Stomach (tissue), 9 donors: Measurements from ENCODE around the gene CYTH2. TPM values are rescaled to one million over a fixed set of nuclear protein-coding genes. Genes with fewer than 3 reads are reported as not detected.

Experiments used
- DNase-seq, 2 donors: peaks; one replicate each; pipeline versions ENCODE4 v3.0.0 to v3.0.0-alpha.2; 2013 to 2019
- H3K27ac ChIP-seq, 5 donors: fragments of 200-600 bp in 4 of 5; sonication (generic) in 4 of 5; one replicate each; pipeline ENCODE4 v1.5.1; 2013 to 2019; ENCODE audit warnings: mild to moderate bottlenecking in 1 of 5, moderate library complexity in 1 of 5
- H3K27me3 ChIP-seq, 3 donors: fragments of 200-600 bp; sonication (generic); one replicate each; pipeline ENCODE4 v1.5.1; 2017 to 2019; ENCODE audit warnings: mixed run types in 1 of 3
- H3K36me3 ChIP-seq, 4 donors: fragments of 200-600 bp; sonication (generic); 1 replicate in 3 of 4; 2 replicates in 1 of 4; pipeline ENCODE4 v1.5.1; 2016 to 2019
- H3K4me1 ChIP-seq, 4 donors: fragments of 200-600 bp; sonication (generic); one replicate each; pipeline ENCODE4 v1.5.1; 2016 to 2019
- H3K4me3 ChIP-seq, 4 donors: fragments of 200-600 bp; sonication (generic) in 3 of 4; one replicate each; pipeline ENCODE4 v1.5.1; 2016 to 2019; ENCODE audit warnings: mild to moderate bottlenecking in 1 of 4
- H3K9me3 ChIP-seq, 4 donors: fragments of 200-600 bp; sonication (generic); one replicate each; pipeline ENCODE4 v1.5.1; 2016 to 2019
- EP300 ChIP-seq: sonication (generic); formaldehyde crosslinking; IDR thresholded peaks from one replicate; pipeline ENCODE4 v1.6.1; 2017; ENCODE audit warnings: antibody characterized with exemption
- POLR2A ChIP-seq, 4 donors: fragments of 450-650 bp; IDR thresholded peaks; one replicate each; pipeline ENCODE4 v1.6.1; 2016; ENCODE audit warnings: antibody characterized with exemption in 4 of 4, control low read depth in 2 of 4, mild to moderate bottlenecking in 1 of 4, moderate library complexity in 1 of 4
- POLR2AphosphoS5 ChIP-seq, 3 donors: sonication (generic); formaldehyde crosslinking; IDR thresholded peaks; one replicate each; pipeline ENCODE4 v1.6.1; 2016; ENCODE audit warnings: antibody characterized with exemption in 3 of 3
- WGBS, 5 donors: extraction: QIAGEN DNeasy Blood & Tissue Kit in 3 of 5; methylation state at CpG; one replicate each; pipeline versions ENCODE4 v1.1.5 to v1.1.7; 2013 to 2018; 5-methylcytosine and 5-hydroxymethylcytosine counted together
- intact Hi-C: fragments of 100-400 bp; cut with DNase I; formaldehyde crosslinking; loops from one replicate; pipeline ENCODE4 v1.15.1; 2023; ENCODE audit warnings: low total_unique reads
- polyA plus RNA-seq, 3 donors: library from polyadenylated mRNA; stranded (reverse); fragments of 200-250 nt; gene quantifications; one replicate each; pipeline ENCODE4 v1.2.3, GENCODE V29; 2013
- total RNA-seq, 5 donors: library from RNA; depleted of rRNA; stranded (reverse); fragments of >200 nt; gene quantifications; one replicate each; pipeline versions ENCODE4 v1.1.0 to v1.2.3, GENCODE V29; 2014 to 2016
- TF ChIP-seq, protein P1 (sequence below), 7 experiments: fragments of 450-650 bp in 4 of 7; fragments of 200-600 bp in 3 of 7; sonication (generic) in 3 of 7; IDR thresholded peaks; one replicate each; pipeline ENCODE4 v1.5.1; 2016 to 2019; ENCODE audit warnings: antibody characterized with exemption in 7 of 7, control low read depth in 2 of 7, mild to moderate bottlenecking in 1 of 7
- donor health status: healthy with polysubstance abuse.
- donor health status: Bipolar disorder and iron deficiency.
- donor health status: healthy.

CYTH2 gene
- total and polyA plus RNA-seq, 8 donors: 39.3 to 229 (median 69.4) TPM

DNA sequence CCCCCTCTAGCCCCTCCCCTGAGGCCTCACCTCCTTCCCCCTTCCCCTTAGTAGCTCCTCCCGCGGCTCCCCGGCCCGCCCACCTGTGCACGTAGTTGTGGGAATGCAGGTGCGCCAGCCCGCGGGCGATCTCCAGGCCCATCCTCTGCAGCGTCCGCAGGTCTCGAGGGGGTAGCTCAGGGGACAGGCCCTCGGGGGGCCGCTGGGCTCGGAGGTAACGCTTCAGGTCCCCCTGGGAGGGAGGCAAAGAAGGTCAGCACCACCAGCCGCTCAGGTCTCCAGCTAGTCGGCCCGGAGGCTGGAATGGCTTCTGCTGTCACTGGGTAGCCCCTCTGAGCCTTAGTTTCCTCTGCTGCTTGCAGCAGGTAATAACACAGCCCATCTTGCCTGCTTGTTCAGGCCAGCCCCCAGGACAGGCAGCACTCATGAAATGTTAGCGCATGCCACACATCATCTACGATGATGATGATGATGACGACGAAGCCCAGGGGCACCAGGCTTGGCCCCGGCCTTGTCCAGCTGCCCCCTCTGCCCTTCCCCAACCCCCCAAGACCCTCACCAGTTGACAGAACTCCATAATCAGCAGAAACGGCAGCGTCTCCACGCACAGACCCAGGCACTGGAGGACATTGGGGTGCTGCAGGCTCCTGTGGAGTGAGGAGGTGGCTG is 33.3 kb downstream of the CYTH2 start:
- H3K4me3 ChIP-seq: peak overlapping the region; percentile 17 to 41 (median 28)
- H3K27ac ChIP-seq: peak overlapping the region; percentile 16 to 67 (median 52)
- no peaks in the 10 kb centered on the region for H3K36me3 ChIP-seq
- peaks cover 0 to 53% (median 29%) of the 10 kb centered on the region in 3 donors for H3K27me3 ChIP-seq
- no peak for DNase-seq
- TF ChIP-seq POLR2A (IDR thresholded peaks at IDR 0.05): no peak
- peak in 1 of 3 donors; percentile 26 for TF ChIP-seq POLR2AphosphoS5 (IDR thresholded peaks at IDR 0.05)
- WGBS, 5 donors: 26 to 56% (median 28%) methylated on average over 13 to 27 of the region's 27 CpGs
- peaks cover 23 to 34% (median 30%) of the 10 kb centered on the region in 4 donors for H3K4me1 ChIP-seq
- intact Hi-C loops: no loop called here
- H3K9me3 ChIP-seq: no peaks in the 10 kb centered on the region

DNA sequence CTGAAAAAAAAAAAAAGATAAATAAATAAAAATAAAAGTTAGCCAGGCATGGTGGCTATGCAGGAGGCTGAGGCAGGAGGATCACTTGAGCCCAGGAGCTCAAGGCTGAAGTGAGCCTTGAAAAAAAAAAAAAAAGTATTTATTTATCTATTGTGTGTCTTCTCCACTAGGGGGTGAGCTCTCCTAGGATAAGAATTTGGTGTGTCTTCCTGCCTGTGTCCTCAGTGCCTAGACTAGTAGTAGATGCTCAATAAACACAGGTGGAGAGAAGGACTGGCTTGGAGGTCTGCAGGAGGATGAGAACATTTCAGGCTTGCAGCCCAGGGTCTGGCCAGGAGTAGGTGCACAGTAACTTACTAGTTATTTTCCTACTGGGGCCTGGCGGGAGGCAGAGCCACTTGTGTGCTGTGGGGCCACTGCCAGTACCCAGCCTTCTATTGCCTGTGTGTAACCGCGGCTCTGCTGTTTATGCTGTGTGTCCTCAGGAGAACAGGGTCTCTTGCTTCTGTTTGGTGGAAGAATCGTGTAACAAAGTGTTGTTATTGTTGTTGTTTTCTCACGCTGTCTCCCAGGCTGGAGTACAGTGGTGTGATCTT is 37.1 kb downstream of the CYTH2 start:
- intact Hi-C loops: loop anchor here (5.0 kb wide), 1 partner anchor 81 kb away; no protein-coding TSS in a partner anchor
- no peak overlapping the region for H3K4me3 ChIP-seq
- H3K27me3 ChIP-seq: peaks cover 2 to 37% (median 4%) of the 10 kb centered on the region in 3 donors
- peak in 1 of 2 donors; percentile 28 for DNase-seq
- no peaks in the 10 kb centered on the region for H3K9me3 ChIP-seq
- H3K4me1 ChIP-seq: peaks cover 10 to 27% (median 16%) of the 10 kb centered on the region in 4 donors
- TF ChIP-seq, protein P1, sequence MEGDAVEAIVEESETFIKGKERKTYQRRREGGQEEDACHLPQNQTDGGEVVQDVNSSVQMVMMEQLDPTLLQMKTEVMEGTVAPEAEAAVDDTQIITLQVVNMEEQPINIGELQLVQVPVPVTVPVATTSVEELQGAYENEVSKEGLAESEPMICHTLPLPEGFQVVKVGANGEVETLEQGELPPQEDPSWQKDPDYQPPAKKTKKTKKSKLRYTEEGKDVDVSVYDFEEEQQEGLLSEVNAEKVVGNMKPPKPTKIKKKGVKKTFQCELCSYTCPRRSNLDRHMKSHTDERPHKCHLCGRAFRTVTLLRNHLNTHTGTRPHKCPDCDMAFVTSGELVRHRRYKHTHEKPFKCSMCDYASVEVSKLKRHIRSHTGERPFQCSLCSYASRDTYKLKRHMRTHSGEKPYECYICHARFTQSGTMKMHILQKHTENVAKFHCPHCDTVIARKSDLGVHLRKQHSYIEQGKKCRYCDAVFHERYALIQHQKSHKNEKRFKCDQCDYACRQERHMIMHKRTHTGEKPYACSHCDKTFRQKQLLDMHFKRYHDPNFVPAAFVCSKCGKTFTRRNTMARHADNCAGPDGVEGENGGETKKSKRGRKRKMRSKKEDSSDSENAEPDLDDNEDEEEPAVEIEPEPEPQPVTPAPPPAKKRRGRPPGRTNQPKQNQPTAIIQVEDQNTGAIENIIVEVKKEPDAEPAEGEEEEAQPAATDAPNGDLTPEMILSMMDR (IDR thresholded peaks at IDR 0.05): peak in 4 of 7 experiments; percentile 39 to 47 (median 44)
- TF ChIP-seq EP300 (no peak), POLR2A (IDR thresholded peaks at IDR 0.05) (no peak), POLR2AphosphoS5 (IDR thresholded peaks at IDR 0.05) (no peak)
- no peaks in the 10 kb centered on the region for H3K36me3 ChIP-seq
- 85 to 89% (median 87%) methylated on average over 5 of the region's 5 CpGs for WGBS, 5 donors
- no peak overlapping the region for H3K27ac ChIP-seq

DNA sequence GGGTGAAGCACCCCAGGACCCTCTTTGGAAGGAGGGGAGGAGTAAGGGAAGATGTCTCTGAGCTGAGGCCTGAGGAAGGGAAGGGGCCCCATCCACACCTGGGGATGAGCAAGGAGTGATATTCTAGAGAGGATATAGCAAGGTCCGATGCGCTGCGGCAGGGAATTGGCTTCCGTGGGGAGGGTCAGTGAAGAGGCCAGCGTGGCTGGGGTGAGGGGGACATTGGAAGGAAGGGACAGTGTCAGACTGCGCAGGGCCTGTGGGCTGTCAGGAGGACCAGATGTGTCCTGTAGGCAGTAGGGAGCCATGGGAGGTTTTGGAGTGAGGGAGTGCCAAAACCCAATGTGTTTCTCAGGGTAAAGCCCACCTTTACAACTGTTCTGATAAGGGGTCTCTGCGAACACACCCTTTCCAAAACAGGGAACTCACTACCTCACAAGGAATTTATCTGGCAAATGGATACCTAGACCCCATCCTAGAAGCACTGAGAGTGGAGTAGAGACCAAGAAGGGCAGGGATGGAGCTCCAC is 38.8 kb downstream of the CYTH2 start:
- H3K4me1 ChIP-seq: peaks cover 9 to 26% (median 19%) of the 10 kb centered on the region in 4 donors
- 87 to 95% (median 89%) methylated on average over 7 of the region's 7 CpGs for WGBS, 5 donors
- DNase-seq: no peak
- no peak overlapping the region for H3K27ac ChIP-seq
- no peak overlapping the region for H3K4me3 ChIP-seq
- H3K36me3 ChIP-seq: no peaks in the 10 kb centered on the region
- TF ChIP-seq EP300 (no peak), POLR2A (IDR thresholded peaks at IDR 0.05) (no peak), POLR2AphosphoS5 (IDR thresholded peaks at IDR 0.05) (no peak)
- TF ChIP-seq, protein P1 (IDR thresholded peaks at IDR 0.05): no peak
- no peaks in the 10 kb centered on the region for H3K9me3 ChIP-seq
- intact Hi-C loops: loop anchor here (5.0 kb wide), 1 partner anchor 79 kb away; no protein-coding TSS in a partner anchor
- H3K27me3 ChIP-seq: peaks cover 11 to 38% (median 18%) of the 10 kb centered on the region in 3 donors

DNA sequence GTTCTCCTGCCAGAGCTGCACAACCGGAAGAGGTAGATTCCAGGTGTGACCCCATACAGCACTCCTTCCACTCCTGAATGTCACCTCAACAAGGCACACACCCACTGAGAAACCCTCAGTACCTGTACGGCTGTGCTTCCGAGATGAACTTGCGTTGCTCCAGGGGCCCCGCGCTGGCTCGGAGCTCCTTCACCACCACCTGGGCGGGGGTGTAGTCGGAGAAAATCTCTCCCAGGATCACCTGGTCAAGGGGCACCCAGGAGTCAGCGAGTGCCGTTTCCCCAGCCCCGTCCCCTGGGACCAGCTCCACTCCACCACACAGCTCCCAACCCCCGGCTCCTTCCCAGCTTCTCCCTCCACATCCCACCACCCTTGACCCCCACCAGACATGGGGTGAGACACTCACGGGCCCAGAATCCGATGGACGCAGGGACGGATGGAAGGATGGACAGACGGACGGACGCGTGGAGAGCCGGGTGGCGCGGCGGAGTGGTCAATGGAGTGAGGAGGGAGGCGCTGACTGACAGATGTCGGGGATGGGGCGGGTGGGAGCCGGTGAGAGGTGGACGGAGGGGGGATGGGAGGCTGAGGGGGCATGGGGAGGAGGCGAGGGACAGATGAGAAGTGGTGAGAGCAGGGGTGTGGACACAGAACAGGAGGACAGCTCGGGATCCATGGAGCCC is 39.7 kb downstream of the CYTH2 start:
- H3K36me3 ChIP-seq: no peaks in the 10 kb centered on the region
- no peaks in the 10 kb centered on the region for H3K9me3 ChIP-seq
- peaks cover 18 to 35% (median 28%) of the 10 kb centered on the region in 4 donors for H3K4me1 ChIP-seq
- WGBS, 5 donors: 70 to 78% (median 77%) methylated on average over 27 to 32 of the region's 32 CpGs
- intact Hi-C loops: loop anchor here (5.0 kb wide), 1 partner anchor 78 kb away; no protein-coding TSS in a partner anchor
- H3K27ac ChIP-seq: no peak overlapping the region
- peaks cover 17 to 47% (median 26%) of the 10 kb centered on the region in 3 donors for H3K27me3 ChIP-seq
- TF ChIP-seq, protein P1 (IDR thresholded peaks at IDR 0.05): no peak
- peak in 1 of 2 donors; percentile 37 for DNase-seq
- no peak overlapping the region for H3K4me3 ChIP-seq
